WTC11 (cell line): ENCODE results near the gene KRT28.

Experiments used
- FOXJ3 ChIP-seq: sonication (generic); formaldehyde crosslinking; IDR thresholded peaks from 2 replicates; pipeline ENCODE4 v1.9.0; 2021; ENCODE audit warnings: missing genetic modification reagents, mild to moderate bottlenecking, borderline replicate concordance
- FOXP1 ChIP-seq: sonication (generic); formaldehyde crosslinking; IDR thresholded peaks from 2 replicates; pipeline ENCODE4 v1.8.0; 2022; ENCODE audit warnings: missing genetic modification reagents, mild to moderate bottlenecking, moderate library complexity, borderline replicate concordance
- JUN ChIP-seq: sonication (generic); formaldehyde crosslinking; IDR thresholded peaks from 2 replicates; pipeline ENCODE4 v1.8.0; 2023; ENCODE audit warnings: mild to moderate bottlenecking, missing genetic modification reagents
- NFE2L1 ChIP-seq: sonication (generic); formaldehyde crosslinking; IDR thresholded peaks from 2 replicates; pipeline ENCODE4 v1.8.1; 2023; ENCODE audit warnings: missing genetic modification reagents
- TP53 ChIP-seq: sonication (generic); formaldehyde crosslinking; IDR thresholded peaks from 2 replicates; pipeline ENCODE4 v1.8.1; 2023; ENCODE audit warnings: mild to moderate bottlenecking, missing genetic modification reagents
- ZNF121 ChIP-seq: sonication (generic); formaldehyde crosslinking; IDR thresholded peaks from 2 replicates; pipeline ENCODE4 v1.8.0; 2023; ENCODE audit warnings: missing genetic modification reagents
- ZNF232 ChIP-seq: sonication (generic); formaldehyde crosslinking; IDR thresholded peaks from 2 replicates; pipeline ENCODE4 v1.8.0; 2022; ENCODE audit warnings: mild to moderate bottlenecking, missing genetic modification reagents
- TF ChIP-seq, protein P1 (sequence below): fragments of 200-600 bp; IDR thresholded peaks from 2 replicates; pipeline ENCODE4 v1.8.0; 2022; ENCODE audit warnings: antibody characterized with exemption
- TF ChIP-seq, protein P2 (sequence below): sonication (generic); formaldehyde crosslinking; IDR thresholded peaks from 2 replicates; pipeline ENCODE4 v1.8.1; 2022; ENCODE audit warnings: missing genetic modification reagents, borderline replicate concordance
- TF ChIP-seq, protein P3 (sequence below): sonication (generic); formaldehyde crosslinking; conservative IDR thresholded peaks from 2 replicates; pipeline ENCODE4 v1.8.1; 2022; ENCODE audit warnings: mild to moderate bottlenecking, missing genetic modification reagents
- TF ChIP-seq, protein P4 (sequence below): sonication (generic); formaldehyde crosslinking; IDR thresholded peaks from 2 replicates; pipeline ENCODE4 v1.8.0; 2022; ENCODE audit warnings: missing genetic modification reagents

DNA sequence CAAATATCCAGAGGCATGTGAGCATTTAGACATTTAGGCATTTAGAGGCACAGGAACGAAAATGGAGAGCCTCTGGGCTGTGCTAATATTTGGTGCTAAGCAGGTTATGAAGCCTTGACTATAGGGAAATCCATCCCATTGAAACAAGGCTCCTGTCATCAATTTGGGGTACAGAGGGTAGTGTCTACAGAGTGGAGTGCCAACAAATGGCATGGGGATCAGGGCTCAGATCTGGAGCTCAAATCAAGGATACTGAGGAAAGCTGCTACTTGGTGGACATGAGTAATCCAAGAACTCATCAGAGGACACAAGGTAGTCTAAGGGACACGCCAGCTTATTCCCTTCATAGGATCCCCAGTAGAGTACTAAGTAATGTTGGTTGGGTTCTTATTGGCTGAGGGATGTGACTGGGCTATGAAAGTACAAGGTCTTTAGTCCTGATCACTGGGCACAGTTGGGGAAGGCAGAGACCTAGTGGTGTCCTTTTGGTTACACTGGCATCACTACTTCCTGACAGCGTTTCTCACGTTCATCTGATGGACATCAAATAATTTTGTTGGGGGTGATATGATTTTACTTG lies 17.4 kb upstream of the KRT28 start:
- TF ChIP-seq, protein P1, sequence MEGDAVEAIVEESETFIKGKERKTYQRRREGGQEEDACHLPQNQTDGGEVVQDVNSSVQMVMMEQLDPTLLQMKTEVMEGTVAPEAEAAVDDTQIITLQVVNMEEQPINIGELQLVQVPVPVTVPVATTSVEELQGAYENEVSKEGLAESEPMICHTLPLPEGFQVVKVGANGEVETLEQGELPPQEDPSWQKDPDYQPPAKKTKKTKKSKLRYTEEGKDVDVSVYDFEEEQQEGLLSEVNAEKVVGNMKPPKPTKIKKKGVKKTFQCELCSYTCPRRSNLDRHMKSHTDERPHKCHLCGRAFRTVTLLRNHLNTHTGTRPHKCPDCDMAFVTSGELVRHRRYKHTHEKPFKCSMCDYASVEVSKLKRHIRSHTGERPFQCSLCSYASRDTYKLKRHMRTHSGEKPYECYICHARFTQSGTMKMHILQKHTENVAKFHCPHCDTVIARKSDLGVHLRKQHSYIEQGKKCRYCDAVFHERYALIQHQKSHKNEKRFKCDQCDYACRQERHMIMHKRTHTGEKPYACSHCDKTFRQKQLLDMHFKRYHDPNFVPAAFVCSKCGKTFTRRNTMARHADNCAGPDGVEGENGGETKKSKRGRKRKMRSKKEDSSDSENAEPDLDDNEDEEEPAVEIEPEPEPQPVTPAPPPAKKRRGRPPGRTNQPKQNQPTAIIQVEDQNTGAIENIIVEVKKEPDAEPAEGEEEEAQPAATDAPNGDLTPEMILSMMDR: no peak
- TF ChIP-seq, protein P2, sequence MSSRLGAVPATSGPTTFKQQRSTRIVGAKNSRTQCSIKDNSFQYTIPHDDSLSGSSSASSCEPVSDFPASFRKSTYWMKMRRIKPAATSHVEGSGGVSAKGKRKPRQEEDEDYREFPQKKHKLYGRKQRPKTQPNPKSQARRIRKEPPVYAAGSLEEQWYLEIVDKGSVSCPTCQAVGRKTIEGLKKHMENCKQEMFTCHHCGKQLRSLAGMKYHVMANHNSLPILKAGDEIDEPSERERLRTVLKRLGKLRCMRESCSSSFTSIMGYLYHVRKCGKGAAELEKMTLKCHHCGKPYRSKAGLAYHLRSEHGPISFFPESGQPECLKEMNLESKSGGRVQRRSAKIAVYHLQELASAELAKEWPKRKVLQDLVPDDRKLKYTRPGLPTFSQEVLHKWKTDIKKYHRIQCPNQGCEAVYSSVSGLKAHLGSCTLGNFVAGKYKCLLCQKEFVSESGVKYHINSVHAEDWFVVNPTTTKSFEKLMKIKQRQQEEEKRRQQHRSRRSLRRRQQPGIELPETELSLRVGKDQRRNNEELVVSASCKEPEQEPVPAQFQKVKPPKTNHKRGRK (CRISPR knock-in tag): no peak
- TF ChIP-seq ZNF121 (CRISPR knock-in tag) (no peak), FOXJ3 (CRISPR knock-in tag) (no peak), NFE2L1 (no peak), ZNF232 (CRISPR knock-in tag) (no peak), JUN (CRISPR knock-in tag) (no peak), FOXP1 (CRISPR knock-in tag) (no peak), TP53 (CRISPR knock-in tag) (no peak)
- TF ChIP-seq, protein P3, sequence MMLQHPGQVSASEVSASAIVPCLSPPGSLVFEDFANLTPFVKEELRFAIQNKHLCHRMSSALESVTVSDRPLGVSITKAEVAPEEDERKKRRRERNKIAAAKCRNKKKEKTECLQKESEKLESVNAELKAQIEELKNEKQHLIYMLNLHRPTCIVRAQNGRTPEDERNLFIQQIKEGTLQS (CRISPR knock-in tag): no peak
- TF ChIP-seq, protein P4, sequence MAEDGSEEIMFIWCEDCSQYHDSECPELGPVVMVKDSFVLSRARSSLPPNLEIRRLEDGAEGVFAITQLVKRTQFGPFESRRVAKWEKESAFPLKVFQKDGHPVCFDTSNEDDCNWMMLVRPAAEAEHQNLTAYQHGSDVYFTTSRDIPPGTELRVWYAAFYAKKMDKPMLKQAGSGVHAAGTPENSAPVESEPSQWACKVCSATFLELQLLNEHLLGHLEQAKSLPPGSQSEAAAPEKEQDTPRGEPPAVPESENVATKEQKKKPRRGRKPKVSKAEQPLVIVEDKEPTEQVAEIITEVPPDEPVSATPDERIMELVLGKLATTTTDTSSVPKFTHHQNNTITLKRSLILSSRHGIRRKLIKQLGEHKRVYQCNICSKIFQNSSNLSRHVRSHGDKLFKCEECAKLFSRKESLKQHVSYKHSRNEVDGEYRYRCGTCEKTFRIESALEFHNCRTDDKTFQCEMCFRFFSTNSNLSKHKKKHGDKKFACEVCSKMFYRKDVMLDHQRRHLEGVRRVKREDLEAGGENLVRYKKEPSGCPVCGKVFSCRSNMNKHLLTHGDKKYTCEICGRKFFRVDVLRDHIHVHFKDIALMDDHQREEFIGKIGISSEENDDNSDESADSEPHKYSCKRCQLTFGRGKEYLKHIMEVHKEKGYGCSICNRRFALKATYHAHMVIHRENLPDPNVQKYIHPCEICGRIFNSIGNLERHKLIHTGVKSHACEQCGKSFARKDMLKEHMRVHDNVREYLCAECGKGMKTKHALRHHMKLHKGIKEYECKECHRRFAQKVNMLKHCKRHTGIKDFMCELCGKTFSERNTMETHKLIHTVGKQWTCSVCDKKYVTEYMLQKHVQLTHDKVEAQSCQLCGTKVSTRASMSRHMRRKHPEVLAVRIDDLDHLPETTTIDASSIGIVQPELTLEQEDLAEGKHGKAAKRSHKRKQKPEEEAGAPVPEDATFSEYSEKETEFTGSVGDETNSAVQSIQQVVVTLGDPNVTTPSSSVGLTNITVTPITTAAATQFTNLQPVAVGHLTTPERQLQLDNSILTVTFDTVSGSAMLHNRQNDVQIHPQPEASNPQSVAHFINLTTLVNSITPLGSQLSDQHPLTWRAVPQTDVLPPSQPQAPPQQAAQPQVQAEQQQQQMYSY (CRISPR knock-in tag): no peak
